Ovary (tissue), 3 donors: ENCODE results near the gene LGI1.

Experiments used
- CTCF ChIP-seq, 3 donors: fragments of 450-650 bp in 2 of 3; fragments of 200-600 bp in 1 of 3; IDR thresholded peaks; one replicate each; pipeline versions ENCODE4 v1.5.1 to v1.8.0; 2016 to 2022; ENCODE audit warnings: antibody characterized with exemption in 3 of 3, mild to moderate bottlenecking in 1 of 3
- POLR2A ChIP-seq: fragments of 450-650 bp; IDR thresholded peaks from one replicate; pipeline ENCODE4 v1.6.1; 2017; ENCODE audit warnings: antibody characterized with exemption, mild to moderate bottlenecking, moderate library complexity
- donor health status: DM: no; HTN: no; CAD: no.

GRCh38 chr10:93757136-93757535 lies 600 bp upstream of the LGI1 start:
- TF ChIP-seq CTCF (IDR thresholded peaks at IDR 0.05) (no peak), POLR2A (no peak)
